ENCODE results near the gene TRIM8. TPM values are rescaled to one million over a fixed set of nuclear protein-coding genes. Genes with fewer than 3 reads are reported as not detected.

The TRIM8 gene
- polyA plus RNA-seq, 3 donors: 39.4 to 183 (median 41.4) TPM

DNA sequence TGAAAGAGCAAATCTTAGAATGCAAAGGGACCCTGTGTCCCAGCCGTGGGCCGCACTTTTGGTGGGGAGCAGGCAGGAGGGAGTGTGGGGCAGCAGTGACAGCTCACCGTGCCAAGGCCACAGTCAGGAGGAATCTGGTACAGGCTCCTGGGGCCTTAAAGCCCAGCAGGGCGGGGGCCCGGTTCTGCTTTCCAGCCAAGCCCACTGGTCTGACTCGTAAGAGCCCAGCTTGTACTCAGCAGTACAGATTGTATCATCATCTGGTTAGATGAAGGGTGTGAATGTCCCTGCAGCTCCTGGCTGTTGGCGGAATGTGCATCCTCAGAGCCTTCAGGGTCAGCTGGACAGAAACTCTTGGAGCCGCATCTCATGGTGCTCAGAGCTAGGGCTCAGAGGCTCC lies 30.5 kb upstream of the TRIM8 start:
- Mint-ChIP-seq H3K36me3 (peaks cover 67 to 82% of the 10 kb centered on the region in 2 donors), H3K27me3 (ENCODE audit: low read depth in 3 of 3) (peaks cover 0 to 4% (median 0%) of the 10 kb centered on the region in 3 donors), H3K9me3 (no peaks in the 10 kb centered on the region), H3K4me3 (no peak overlapping the region), H3K4me1 (peaks cover 2% of the 10 kb centered on the region), H3K27ac (no peak overlapping the region)
- Histone ChIP-seq H3K36me3 (replicated peaks in 1 of 2; ENCODE audit: control insufficient read depth in 1 of 2, insufficient read depth in 2 of 2, low read length in 2 of 2) (peaks cover 47 to 79% of the 10 kb centered on the region in 2 donors), H2AFZ (ENCODE audit: insufficient read depth, low read depth, low read length, poor library complexity, severe bottlenecking) (no peak overlapping the region), H3K27ac (ENCODE audit: low read depth in 1 of 2, low read length in 2 of 2) (no peak overlapping the region), H4K20me1 (ENCODE audit: insufficient read depth, low read length) (no peaks in the 10 kb centered on the region), H3K9ac (ENCODE audit: insufficient read depth, low read length, poor library complexity, severe bottlenecking) (no peak overlapping the region), H3K4me1 (ENCODE audit: control insufficient read depth in 1 of 2, insufficient read depth in 2 of 2, low read length in 2 of 2) (no peaks in the 10 kb centered on the region), H3K79me2 (ENCODE audit: insufficient read depth, low read length) (no peaks in the 10 kb centered on the region), H3K4me3 (replicated peaks in 1 of 3; ENCODE audit: low read depth in 2 of 3, low read length in 3 of 3) (no peak overlapping the region), H3K27me3 (ENCODE audit: control insufficient read depth in 2 of 2, insufficient read depth in 2 of 2, low read length in 2 of 2) (no peaks in the 10 kb centered on the region), H3K9me3 (replicated peaks in 1 of 2; ENCODE audit: control insufficient read depth in 1 of 2, insufficient read depth in 1 of 2, low read length in 2 of 2) (no peaks in the 10 kb centered on the region), H3K4me2 (replicated peaks; ENCODE audit: extremely low read depth, low read length, poor library complexity, severe bottlenecking) (no peak overlapping the region)
- WGBS (ENCODE audit: insufficient coverage): 86% methylated on average over 8 of the region's 8 CpGs
- TF ChIP-seq, protein P1, sequence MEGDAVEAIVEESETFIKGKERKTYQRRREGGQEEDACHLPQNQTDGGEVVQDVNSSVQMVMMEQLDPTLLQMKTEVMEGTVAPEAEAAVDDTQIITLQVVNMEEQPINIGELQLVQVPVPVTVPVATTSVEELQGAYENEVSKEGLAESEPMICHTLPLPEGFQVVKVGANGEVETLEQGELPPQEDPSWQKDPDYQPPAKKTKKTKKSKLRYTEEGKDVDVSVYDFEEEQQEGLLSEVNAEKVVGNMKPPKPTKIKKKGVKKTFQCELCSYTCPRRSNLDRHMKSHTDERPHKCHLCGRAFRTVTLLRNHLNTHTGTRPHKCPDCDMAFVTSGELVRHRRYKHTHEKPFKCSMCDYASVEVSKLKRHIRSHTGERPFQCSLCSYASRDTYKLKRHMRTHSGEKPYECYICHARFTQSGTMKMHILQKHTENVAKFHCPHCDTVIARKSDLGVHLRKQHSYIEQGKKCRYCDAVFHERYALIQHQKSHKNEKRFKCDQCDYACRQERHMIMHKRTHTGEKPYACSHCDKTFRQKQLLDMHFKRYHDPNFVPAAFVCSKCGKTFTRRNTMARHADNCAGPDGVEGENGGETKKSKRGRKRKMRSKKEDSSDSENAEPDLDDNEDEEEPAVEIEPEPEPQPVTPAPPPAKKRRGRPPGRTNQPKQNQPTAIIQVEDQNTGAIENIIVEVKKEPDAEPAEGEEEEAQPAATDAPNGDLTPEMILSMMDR (IDR thresholded peaks at IDR 0.05): no peak
- intact Hi-C loops (cut with micrococcal nuclease): no loop called here
- DNase-seq: no peak

DNA sequence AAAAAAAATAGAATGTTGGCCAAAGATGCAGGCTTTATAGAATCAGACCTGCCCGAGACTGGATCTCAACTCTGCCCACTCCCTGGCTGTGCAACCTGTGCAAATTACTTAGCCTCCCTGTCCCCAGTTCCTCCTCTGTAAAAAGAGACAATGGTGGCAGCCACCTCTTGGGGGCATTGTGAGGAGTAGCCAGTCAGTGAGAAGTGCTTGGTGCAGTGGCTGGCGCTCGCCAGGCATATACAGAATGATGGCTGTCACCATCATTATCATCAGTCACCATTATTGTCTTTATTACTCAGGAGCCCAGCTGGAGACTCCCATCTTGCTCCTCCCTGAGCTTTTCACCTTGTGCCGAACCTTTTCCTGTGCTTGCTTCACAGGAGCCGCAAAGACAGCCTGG lies 29.4 kb upstream of the TRIM8 start:
- Mint-ChIP-seq H3K4me1 (peaks cover 2% of the 10 kb centered on the region), H3K27ac (peak overlapping the region in 2 of 7 donors; percentile 13 to 15), H3K9me3 (no peaks in the 10 kb centered on the region), H3K4me3 (no peak overlapping the region), H3K36me3 (peaks cover 64 to 83% of the 10 kb centered on the region in 2 donors), H3K27me3 (ENCODE audit: low read depth in 3 of 3) (peaks cover 0 to 4% (median 0%) of the 10 kb centered on the region in 3 donors)
- TF ChIP-seq, protein P1 (IDR thresholded peaks at IDR 0.05): no peak
- H3K4me1 ChIP-seq (ENCODE audit: control insufficient read depth in 1 of 2, insufficient read depth in 2 of 2, low read length in 2 of 2): no peaks in the 10 kb centered on the region
- no peaks in the 10 kb centered on the region for H4K20me1 ChIP-seq (ENCODE audit: insufficient read depth, low read length)
- WGBS (ENCODE audit: insufficient coverage): 91% methylated on average over 2 of the region's 5 CpGs
- H3K36me3 ChIP-seq (replicated peaks in 1 of 2; ENCODE audit: control insufficient read depth in 1 of 2, insufficient read depth in 2 of 2, low read length in 2 of 2): peaks cover 54 to 81% of the 10 kb centered on the region in 2 donors
- no peaks in the 10 kb centered on the region for H3K27me3 ChIP-seq (ENCODE audit: control insufficient read depth in 2 of 2, insufficient read depth in 2 of 2, low read length in 2 of 2)
- H3K9me3 ChIP-seq (replicated peaks in 1 of 2; ENCODE audit: control insufficient read depth in 1 of 2, insufficient read depth in 1 of 2, low read length in 2 of 2): no peaks in the 10 kb centered on the region
- no peak overlapping the region for H3K9ac ChIP-seq (ENCODE audit: insufficient read depth, low read length, poor library complexity, severe bottlenecking)
- no peak overlapping the region for H3K27ac ChIP-seq (ENCODE audit: low read depth in 1 of 2, low read length in 2 of 2)
- H3K4me3 ChIP-seq (replicated peaks in 1 of 3; ENCODE audit: low read depth in 2 of 3, low read length in 3 of 3): no peak overlapping the region
- no peak for DNase-seq
- H3K79me2 ChIP-seq (ENCODE audit: insufficient read depth, low read length): no peaks in the 10 kb centered on the region
- H2AFZ ChIP-seq (ENCODE audit: insufficient read depth, low read depth, low read length, poor library complexity, severe bottlenecking): no peak overlapping the region
- intact Hi-C loops (cut with micrococcal nuclease): no loop called here
- H3K4me2 ChIP-seq (replicated peaks; ENCODE audit: extremely low read depth, low read length, poor library complexity, severe bottlenecking): no peak overlapping the region
